ENCODE data around the gene PPP1R12B.
"Not testable (repeated sequence)": the region's sequence is repeated elsewhere in the genome, so short reads cannot be mapped to it uniquely, and the experiment has no call there.

DNA sequence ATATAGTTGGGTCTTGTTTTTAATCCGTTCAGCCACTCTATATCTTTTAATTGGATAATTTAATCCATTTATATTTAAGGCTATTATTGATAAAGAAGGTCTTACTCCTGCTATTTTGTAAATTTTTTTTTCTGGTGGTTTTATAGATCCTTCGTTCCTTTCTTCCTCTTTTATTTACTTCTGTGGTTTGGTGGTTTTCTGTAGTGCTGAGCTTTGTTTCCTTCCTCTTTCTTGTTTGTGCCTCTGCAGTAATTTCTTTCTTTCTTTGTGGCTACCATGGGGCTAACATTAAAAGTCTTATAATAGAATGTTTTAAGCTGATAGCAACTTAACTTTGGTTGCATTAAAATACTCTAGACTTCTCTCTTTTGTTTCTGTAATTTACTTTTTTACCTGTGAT lies 135.5 kb downstream of the PPP1R12B start:
- not testable (repeated sequence) for TF ChIP-seq TAF1 (IDR thresholded peaks at IDR 0.05; ENCODE audit: borderline replicate concordance, low read depth, low read length); POLR2A (IDR thresholded peaks at IDR 0.05; ENCODE audit: low read depth, low read length)

All from GM12892 (cell line).